HG02938 (cell line): Measurements from ENCODE around the gene BANF1.

Experiments used
- ATAC-seq: cut with Tn5 transposase; IDR thresholded peaks from one replicate; pipeline ENCODE4 v1.9.1; 2021; ENCODE audit warnings: mild to moderate bottlenecking, moderate library complexity; ENCODE audit not compliant: unreplicated experiment

The BANF1 gene

DNA sequence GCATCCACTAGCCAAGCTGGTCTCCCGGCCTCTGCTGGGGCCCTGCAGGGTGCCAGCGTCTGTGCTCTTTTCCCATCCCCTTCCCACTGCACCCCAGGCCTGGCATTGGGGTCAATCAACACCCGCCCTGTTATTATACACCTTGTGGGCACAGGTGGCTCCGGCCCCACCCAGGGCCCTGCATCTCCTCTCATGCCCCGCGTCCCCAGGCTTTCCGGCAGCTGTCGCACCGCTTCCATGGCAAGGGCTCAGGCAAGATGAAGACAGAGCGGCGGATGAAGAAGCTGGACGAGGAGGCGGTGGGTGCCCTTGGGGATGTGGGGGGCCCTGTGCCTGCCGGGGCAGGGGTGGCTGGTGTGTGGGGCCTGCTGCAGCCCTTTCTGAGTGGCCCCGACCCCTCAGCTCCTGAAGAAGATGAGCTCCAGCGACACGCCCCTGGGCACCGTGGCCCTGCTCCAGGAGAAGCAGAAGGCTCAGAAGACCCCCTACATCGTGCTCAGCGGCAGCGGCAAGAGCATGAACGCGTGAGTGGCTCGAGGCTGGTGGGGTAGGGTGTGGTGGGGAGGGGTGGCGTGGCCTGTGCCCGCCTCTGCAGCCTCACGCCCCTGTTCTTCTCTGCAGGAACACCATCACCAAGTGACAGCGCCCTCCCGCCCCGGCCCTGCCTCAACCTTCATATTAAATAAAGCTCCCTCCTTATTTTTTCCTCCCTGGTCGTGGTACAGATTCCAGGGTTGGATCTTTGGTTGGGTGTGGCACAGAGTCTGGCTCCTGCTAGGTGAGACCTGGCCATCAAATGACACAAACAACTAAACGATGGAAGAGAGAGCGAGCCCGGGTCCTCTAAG lies 23.7 kb upstream of the BANF1 start:
- ATAC-seq = no peak

DNA sequence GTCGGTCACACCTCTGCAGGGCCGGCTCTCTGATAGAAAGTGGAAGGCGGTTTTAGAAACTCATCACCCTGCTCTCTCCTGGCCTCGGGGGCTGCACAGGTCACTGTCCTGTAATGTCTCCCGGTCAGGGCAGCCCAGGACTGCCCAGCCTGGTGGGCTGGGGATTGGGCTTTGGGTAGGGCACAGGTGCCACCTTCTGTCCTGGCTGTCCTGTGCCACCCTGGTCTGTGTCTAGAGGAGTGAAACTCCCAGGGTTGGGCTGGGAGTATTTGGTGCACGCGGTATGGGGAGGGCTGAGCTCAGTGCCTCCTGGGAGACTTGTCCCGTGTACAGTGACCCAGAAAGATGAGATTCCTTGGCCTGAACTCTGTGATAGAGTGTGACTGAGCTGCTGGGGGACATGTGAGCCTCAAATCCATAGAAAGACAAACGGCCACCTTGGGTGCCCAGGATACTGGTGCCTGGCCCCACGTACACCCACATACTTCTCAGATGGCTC lies 23.0 kb upstream of the BANF1 start:
- no peak for ATAC-seq

GRCh38 chr11:65981101-65981740 lies 21.1 kb upstream of the BANF1 start:
- ATAC-seq = no peak

DNA sequence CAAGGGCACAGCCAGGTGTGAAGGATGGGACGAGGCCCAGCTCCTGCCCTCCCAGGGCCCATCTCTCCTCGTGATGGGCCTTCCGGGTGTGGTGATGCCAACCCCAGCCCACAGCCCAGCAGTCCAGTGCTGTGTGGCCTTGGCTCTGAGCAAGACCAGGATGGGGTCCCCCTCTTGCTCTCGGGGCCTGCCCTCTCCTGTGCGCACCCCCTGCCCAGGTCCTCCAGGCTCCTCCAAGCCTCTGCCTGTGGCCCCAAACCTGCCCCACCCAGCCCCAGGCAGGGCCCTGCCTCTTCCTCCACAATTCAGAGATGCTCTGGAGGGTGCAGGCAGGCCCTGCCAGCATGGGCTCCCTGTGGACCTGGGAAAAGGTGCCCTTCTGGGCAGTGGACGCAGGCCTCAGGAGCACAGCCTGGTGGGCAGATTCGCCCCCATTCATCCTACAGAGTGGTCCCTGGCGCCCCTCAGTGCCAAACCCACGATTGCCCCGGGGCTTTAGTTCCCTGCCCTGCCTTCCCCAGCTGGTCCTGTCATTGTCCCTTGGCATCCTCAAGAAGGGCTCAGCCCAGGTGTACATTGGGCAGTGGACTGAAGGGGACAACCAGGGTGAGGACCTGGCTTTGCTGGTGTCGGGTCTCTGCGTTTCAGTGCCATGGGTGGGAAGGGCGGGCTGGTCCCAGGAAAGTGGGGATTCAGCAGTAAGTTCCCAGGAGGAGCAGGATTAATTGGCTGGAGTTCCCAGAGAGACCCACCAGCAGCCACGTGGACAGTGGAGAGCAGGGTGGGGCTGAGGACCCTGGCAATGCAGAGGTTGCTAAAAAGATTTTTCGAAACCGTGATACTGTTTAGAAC lies 20.1 kb upstream of the BANF1 start:
- ATAC-seq = no peak

- ATAC-seq = no peak
These were observed 19.3 kb upstream of the BANF1 start for GRCh38 chr11:65982824-65983588.

DNA sequence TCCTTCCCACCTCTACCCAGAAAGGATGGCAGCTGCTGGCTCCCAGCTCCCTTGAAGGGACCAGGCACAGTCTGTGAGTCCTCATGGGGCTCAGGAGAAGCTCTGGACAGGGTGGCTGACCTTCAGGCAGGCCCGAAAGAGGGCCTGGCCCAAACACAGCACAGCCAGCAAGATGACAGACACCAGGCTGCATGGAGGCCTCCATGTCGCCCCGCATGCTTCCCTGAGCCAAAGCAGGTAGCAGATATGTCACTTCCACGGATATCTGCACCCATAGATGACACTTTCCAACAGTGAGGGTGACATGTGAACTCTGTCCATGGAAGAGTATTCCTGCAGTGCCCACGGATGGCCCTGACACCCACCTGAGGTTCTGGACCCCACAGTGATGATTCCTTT lies 18.7 kb upstream of the BANF1 start:
- no peak for ATAC-seq

DNA sequence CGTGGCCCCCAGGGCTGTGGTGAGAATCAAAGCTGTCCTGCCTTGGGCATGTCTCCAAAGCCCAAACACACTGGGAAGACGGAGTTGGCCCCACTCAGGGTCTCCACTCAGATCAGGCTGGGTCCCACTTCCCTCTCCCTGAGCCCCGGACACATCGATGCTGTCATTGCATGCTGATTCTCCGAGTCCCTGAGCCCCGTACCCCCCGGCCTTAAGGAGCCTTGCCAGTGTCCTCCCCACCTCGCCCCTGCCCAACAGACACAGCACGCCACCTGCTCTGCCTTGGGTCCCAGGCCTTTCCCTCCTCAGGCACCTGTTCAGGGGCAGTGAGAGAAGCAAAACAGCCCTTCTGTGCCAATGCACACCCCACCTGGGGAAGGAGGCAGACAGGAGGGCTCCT lies 15.0 kb upstream of the BANF1 start:
- no peak for ATAC-seq

DNA sequence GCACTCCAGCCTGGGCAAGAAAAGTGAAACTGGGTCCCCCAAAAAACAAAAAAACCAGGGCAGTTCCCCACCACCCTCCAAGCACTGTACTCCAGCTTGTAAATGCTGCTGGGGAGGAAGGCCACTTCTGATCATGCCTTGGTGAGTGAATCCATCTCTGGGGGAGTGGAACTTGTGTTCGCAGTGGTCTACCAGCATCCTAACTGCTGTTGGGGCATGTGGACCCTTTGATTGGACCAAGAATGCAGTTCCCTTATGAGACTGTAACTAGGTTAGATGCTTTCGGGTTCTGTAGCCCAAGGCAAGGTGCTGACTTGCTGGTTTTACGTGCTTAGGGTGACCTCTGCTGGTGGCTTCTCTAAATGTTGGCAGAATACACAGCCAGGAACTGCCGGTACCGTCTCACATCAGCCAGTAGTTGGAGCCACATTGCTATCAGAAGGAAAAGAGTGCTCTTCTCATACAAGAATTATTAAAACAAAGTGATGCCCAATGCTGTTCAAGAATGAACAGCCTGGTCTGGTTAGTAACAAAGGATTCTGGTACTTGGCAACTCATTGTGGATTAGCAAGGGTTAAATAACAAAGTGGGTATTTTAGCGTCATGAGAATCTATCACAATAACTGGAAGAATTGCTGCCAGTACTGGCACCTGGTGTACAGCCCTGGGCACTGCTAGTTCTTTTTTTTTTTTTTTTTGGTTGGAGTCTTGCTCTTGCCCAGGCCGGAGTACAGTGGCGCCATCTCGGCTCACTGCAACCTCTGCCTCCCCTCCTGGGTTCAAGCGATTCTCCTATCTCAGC lies 13.3 kb upstream of the BANF1 start:
- peak; percentile 93 for ATAC-seq

GRCh38 chr11:65992056-65992455 lies 10.2 kb upstream of the BANF1 start:
- ATAC-seq = no peak

DNA sequence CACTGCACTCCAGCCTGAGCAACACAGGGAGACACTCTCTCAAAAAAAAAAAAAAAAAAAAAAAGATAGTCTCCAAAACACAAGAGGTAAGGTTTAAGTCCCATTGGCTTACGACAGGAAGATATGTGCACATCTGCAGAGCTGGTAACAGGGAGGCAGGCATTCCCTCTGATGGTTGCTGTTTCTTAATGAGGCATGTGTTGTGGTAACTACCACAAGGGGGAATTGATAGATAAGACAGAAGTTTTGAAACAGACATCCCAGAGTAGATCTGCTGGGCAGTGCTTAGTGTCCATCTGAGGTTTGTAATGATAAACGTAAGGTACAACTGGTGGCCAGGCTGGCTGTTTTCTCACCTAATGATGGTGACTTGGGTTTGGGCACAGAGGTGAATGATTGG lies 5.0 kb upstream of the BANF1 start:
- no peak for ATAC-seq

GRCh38 chr11:66002648-66003225 lies 434 bp downstream of the BANF1 start:
- ATAC-seq = peak; percentile 21

GRCh38 chr11:66003291-66003690 lies 988 bp downstream of the BANF1 start:
- no peak for ATAC-seq

- no peak for ATAC-seq
These were observed 1.9 kb downstream of the BANF1 start for GRCh38 chr11:66004186-66004585.

GRCh38 chr11:66006134-66006890 lies 4.0 kb downstream of the BANF1 start:
- ATAC-seq = no peak

- ATAC-seq = no peak
These were observed 4.5 kb downstream of the BANF1 start for GRCh38 chr11:66006891-66007176.

GRCh38 chr11:66007201-66007634 lies 4.9 kb downstream of the BANF1 start:
- no peak for ATAC-seq

- ATAC-seq = no peak
These were observed 5.8 kb downstream of the BANF1 start for GRCh38 chr11:66008095-66008467.

GRCh38 chr11:66008468-66009101 lies 6.3 kb downstream of the BANF1 start:
- ATAC-seq = no peak
